ENCODE results near the gene LPIN1. TPM values are rescaled to one million over a fixed set of nuclear protein-coding genes. Genes with fewer than 3 reads are reported as not detected.

LPIN1 gene
- total and polyA plus RNA-seq, 2 of the 13 experiments (the other 11 are each of a cell fraction or from before 2014, with no cell fraction given): 9.7 to 19.4 TPM

DNA sequence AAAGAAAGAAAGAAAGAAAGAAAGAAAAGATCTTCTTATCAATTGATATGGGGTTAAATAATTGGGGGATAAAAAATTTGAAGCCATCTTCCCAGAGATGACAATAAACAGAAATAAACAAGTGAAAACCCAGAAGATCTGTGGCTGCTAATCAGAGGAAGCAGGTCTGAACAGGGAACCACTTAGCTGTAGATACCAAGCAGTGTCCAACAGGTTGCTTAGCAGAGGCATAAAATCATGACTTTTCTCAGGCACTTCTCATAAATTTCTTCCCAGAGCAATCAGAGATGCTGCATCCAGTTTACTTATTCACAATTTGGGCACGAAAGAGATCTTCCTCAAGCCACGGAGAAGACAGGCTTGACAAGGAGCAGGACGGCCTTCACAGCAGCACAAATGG lies 5.7 kb upstream of the LPIN1 start (continued):
- TF ChIP-seq THRA (CRISPR knock-in tag; IDR thresholded peaks at IDR 0.05; ENCODE audit: borderline replicate concordance) (no peak), ZNF260 (CRISPR knock-in tag; IDR thresholded peaks at IDR 0.05; ENCODE audit: borderline replicate concordance, low read depth) (no peak)

GRCh38 chr2:11742317-11742701 lies 4.1 kb upstream of the LPIN1 start:
- H3K9me3 ChIP-seq (ENCODE audit: low read length): no peaks in the 10 kb centered on the region
- no peak for TF ChIP-seq BCLAF1 (IDR thresholded peaks at IDR 0.05)
- 0 out of 2 replicates have a peak, but pooled peaks have one; percentile 1 for TF ChIP-seq GABPB1 (CRISPR knock-in tag; IDR thresholded peaks at IDR 0.05)
- peak; percentile 30; the same call in 1 of the 2 replicates for TF ChIP-seq ZNF629 (CRISPR knock-in tag; conservative IDR thresholded peaks at IDR 0.05)
- TF ChIP-seq SMYD3 (CRISPR knock-in tag; IDR thresholded peaks at IDR 0.05): 0 out of 2 replicates have a peak, but pooled peaks have one; percentile 38
- TF ChIP-seq RBM39 (IDR thresholded peaks at IDR 0.05; ENCODE audit: low read depth, low read length, poor library complexity, severe bottlenecking): no peak
- TF ChIP-seq LCORL (IDR thresholded peaks at IDR 0.05): no peak
- TF ChIP-seq LCORL (CRISPR knock-in tag; IDR thresholded peaks at IDR 0.05): 0 out of 2 replicates have a peak, but pooled peaks have one; percentile 33
- TF ChIP-seq, protein P1, sequence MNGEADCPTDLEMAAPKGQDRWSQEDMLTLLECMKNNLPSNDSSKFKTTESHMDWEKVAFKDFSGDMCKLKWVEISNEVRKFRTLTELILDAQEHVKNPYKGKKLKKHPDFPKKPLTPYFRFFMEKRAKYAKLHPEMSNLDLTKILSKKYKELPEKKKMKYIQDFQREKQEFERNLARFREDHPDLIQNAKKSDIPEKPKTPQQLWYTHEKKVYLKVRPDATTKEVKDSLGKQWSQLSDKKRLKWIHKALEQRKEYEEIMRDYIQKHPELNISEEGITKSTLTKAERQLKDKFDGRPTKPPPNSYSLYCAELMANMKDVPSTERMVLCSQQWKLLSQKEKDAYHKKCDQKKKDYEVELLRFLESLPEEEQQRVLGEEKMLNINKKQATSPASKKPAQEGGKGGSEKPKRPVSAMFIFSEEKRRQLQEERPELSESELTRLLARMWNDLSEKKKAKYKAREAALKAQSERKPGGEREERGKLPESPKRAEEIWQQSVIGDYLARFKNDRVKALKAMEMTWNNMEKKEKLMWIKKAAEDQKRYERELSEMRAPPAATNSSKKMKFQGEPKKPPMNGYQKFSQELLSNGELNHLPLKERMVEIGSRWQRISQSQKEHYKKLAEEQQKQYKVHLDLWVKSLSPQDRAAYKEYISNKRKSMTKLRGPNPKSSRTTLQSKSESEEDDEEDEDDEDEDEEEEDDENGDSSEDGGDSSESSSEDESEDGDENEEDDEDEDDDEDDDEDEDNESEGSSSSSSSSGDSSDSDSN (CRISPR knock-in tag; IDR thresholded peaks at IDR 0.05): 0 out of 2 replicates have a peak, but pooled peaks have one; percentile 17
- TF ChIP-seq ZFP90 (CRISPR knock-in tag; IDR thresholded peaks at IDR 0.05; ENCODE audit: borderline replicate concordance): 0 out of 2 replicates have a peak, but pooled peaks have one; percentile 6
- 0 out of 4 replicates have a peak, but pooled peaks of 1 of the 2 experiments have one; percentile 6 for TF ChIP-seq NR2F1 (CRISPR knock-in tag; IDR thresholded peaks at IDR 0.05)
- TF ChIP-seq ASH2L (IDR thresholded peaks at IDR 0.05; ENCODE audit: insufficient read length, low read depth, low read length): no peak
- no peak for TF ChIP-seq KLF6 (CRISPR knock-in tag; IDR thresholded peaks at IDR 0.05)
- 0 out of 2 replicates have a peak, but pooled peaks have one; percentile 17 for TF ChIP-seq SP4 (CRISPR knock-in tag; IDR thresholded peaks at IDR 0.05)
- intact Hi-C loops (cut with micrococcal nuclease; ENCODE audit: unreplicated experiment) (loop anchor here (10.0 kb wide), 1 partner anchor 1262 kb away; no protein-coding TSS in a partner anchor), in situ Hi-C loops (cut with HindIII; ENCODE audit: extremely low pct_ligation_motif_present, low pct_unique_long_range_greater_than_20kb) (loop anchor here (5.0 kb wide), 1 partner anchor 35 kb away; no protein-coding TSS in a partner anchor)
- CTCF ChIA-PET (ENCODE audit: low intra/inter-chr PET ratio, low total read pairs): interaction anchor here (1.1 kb wide), 1 partner anchor 37 kb away, joined by 3 read pairs; no protein-coding TSS in a partner anchor
- H3K27ac ChIP-seq (ENCODE audit: extremely low read length, insufficient read depth, low read length): no peak overlapping the region
- BruUV-seq (replicated peaks): no TSS peak
- WGBS (ENCODE audit: low lambda C conversion rate): 40% methylated on average over 4 of the region's 4 CpGs
- peak overlapping the region; percentile 82 for H3K4me2 ChIP-seq (ENCODE audit: low read depth, low read length)
- no peak overlapping the region for H3K9ac ChIP-seq (ENCODE audit: insufficient read depth, low read depth, low read length)
- H2AFZ ChIP-seq (ENCODE audit: low read length): no peak overlapping the region
- FAIRE-seq (no peak), ATAC-seq (no peak), DNase-seq (ENCODE audit: low spot score) (no peak)
- POLR2A ChIA-PET: interaction anchor here (1.0 to 2.5 kb wide), 2 partner anchors 8 to 12 kb away, joined by 3 to 6 read pairs; no protein-coding TSS in a partner anchor
- H4K20me1 ChIP-seq (ENCODE audit: insufficient read depth, low read length): no peaks in the 10 kb centered on the region
- no peaks in the 10 kb centered on the region for H3K36me3 ChIP-seq (replicated peaks in 1 of 2; ENCODE audit: control insufficient read depth in 1 of 2, insufficient read depth in 2 of 2, low read length in 2 of 2)
- H3K27me3 ChIP-seq (ENCODE audit: control insufficient read depth in 1 of 2, insufficient read depth in 2 of 2, low read length in 2 of 2): peaks cover 0 to 5% of the 10 kb centered on the region in 2 experiments; a peak in 2 of 5 replicates
- H3K4me3 ChIP-seq (replicated peaks in 1 of 3; ENCODE audit: insufficient read depth in 1 of 3, low read depth in 2 of 3, low read length in 3 of 3): peak overlapping the region in 1 of 3 experiments; percentile 71; a peak in 1 of 6 replicates
- peaks cover 65% of the 10 kb centered on the region for H3K4me1 ChIP-seq (ENCODE audit: insufficient read depth, low read length)
- H3K79me2 ChIP-seq (ENCODE audit: insufficient read depth, low read length): peaks cover 5% of the 10 kb centered on the region
